ENCODE data around the gene LRP2.

DNA sequence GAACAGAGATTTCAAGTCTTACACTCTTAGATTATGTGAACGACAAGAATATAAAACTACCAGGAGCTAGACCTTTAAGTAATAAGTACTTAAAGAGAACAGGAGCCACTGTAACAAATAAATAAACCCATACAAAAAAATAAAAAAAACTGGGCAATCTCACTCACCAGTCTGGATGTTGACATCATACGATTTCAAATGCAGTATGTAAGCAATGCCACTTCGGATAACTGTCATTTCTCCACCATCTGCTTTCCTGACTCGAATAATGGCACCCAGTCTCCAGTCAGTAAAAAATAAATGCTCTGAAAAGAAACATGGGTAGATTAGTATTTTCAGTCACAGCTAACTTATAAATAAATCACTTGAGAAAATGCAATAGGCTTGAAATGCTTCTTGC is 115.1 kb downstream of the LRP2 start:
- TF ChIP-seq CTCF (optimal IDR thresholded peaks at IDR 0.05 in 1 of 3, IDR thresholded peaks at IDR 0.05 in 1 of 3, conservative IDR thresholded peaks at IDR 0.05 in 1 of 3; ENCODE audit: extremely low read depth in 1 of 3, insufficient read depth in 2 of 3, low read length in 3 of 3) (no peak), EZH2 (IDR thresholded peaks at IDR 0.05; ENCODE audit: low read length) (no peak)

Data from keratinocyte (primary cell).